Muscle of arm (tissue), 12 donors: ENCODE results near the gene CTDP1. TPM values are rescaled to one million over a fixed set of nuclear protein-coding genes. Genes with fewer than 3 reads are reported as not detected.
"Not testable (repeated sequence)": the region's sequence is repeated elsewhere in the genome, so short reads cannot be mapped to it uniquely, and the experiment has no call there.

Experiments
- DNase-seq: peaks from one replicate; pipeline ENCODE4 v3.0.0-alpha.2; 2013
- polyA plus RNA-seq, 12 donors: library from polyadenylated mRNA; unstranded; fragments of 120-200 nt; gene quantifications; one replicate each; pipeline ENCODE4 v1.2.1, GENCODE V29; 2013; ENCODE audit not compliant: insufficient read length in 12 of 12

The CTDP1 gene
- polyA plus RNA-seq, 12 donors: 6.2 to 12.8 (median 7.6) TPM; not detected in 1

- no peak for DNase-seq
Measured at GRCh38 chr18:79720359-79720733, 40.7 kb downstream of the CTDP1 start.

- DNase-seq: no peak
Measured at GRCh38 chr18:79723036-79723435, 43.4 kb downstream of the CTDP1 start.

GRCh38 chr18:79723628-79724027 is 44.0 kb downstream of the CTDP1 start:
- no peak for DNase-seq

- DNase-seq: no peak
Measured at GRCh38 chr18:79724299-79725080, 44.9 kb downstream of the CTDP1 start.

GRCh38 chr18:79725486-79725885 is 45.9 kb downstream of the CTDP1 start:
- DNase-seq: no peak

- no peak for DNase-seq
Measured at GRCh38 chr18:79726721-79727120, 47.1 kb downstream of the CTDP1 start.

GRCh38 chr18:79727211-79727610 is 47.6 kb downstream of the CTDP1 start:
- DNase-seq: no peak

- DNase-seq: no peak
Measured at GRCh38 chr18:79728931-79729586, 49.5 kb downstream of the CTDP1 start.

GRCh38 chr18:79729611-79730010 is 50.0 kb downstream of the CTDP1 start:
- no peak for DNase-seq

- DNase-seq: no peak
Measured at GRCh38 chr18:79730804-79731203, 51.2 kb downstream of the CTDP1 start.

- not testable (repeated sequence) for DNase-seq
Measured at GRCh38 chr18:79731881-79732720, 52.5 kb downstream of the CTDP1 start.

GRCh38 chr18:79732721-79733025 is 53.1 kb downstream of the CTDP1 start:
- no peak for DNase-seq

GRCh38 chr18:79733135-79733701 is 53.6 kb downstream of the CTDP1 start:
- no peak for DNase-seq

- no peak for DNase-seq
Measured at GRCh38 chr18:79733986-79734770, 54.6 kb downstream of the CTDP1 start.

- DNase-seq: no peak
Measured at GRCh38 chr18:79735071-79735980, 55.7 kb downstream of the CTDP1 start.

- no peak for DNase-seq
Measured at GRCh38 chr18:79736230-79736629, 56.6 kb downstream of the CTDP1 start.

GRCh38 chr18:79736846-79737245 is 57.2 kb downstream of the CTDP1 start:
- no peak for DNase-seq

- DNase-seq: no peak
Measured at GRCh38 chr18:79737426-79737825, 57.8 kb downstream of the CTDP1 start.

- no peak for DNase-seq
Measured at GRCh38 chr18:79738041-79738461, 58.4 kb downstream of the CTDP1 start.
